ENCODE measurements around the gene LRRC27.
"Not testable (repeated sequence)": the region's sequence is repeated elsewhere in the genome, so short reads cannot be mapped to it uniquely, and the experiment has no call there.

- not testable (repeated sequence) for TF ChIP-seq CTCF (conservative IDR thresholded peaks at IDR 0.05; ENCODE audit: low read length); EZH2phosphoT487 (IDR thresholded peaks at IDR 0.05; ENCODE audit: borderline replicate concordance, low read depth, low read length)
These were observed 49.0 kb downstream of the LRRC27 start for GRCh38 chr10:132380986-132381385.
